Mesendoderm (in vitro differentiated cells): Measurements from ENCODE around the gene TSPAN16.

Source experiments
- DNase-seq: peaks from one replicate; pipeline ENCODE4 v3.0.0; 2013
- H2AK5ac ChIP-seq: 2 replicates; pipeline ENCODE4 v1.6.1; 2013; ENCODE audit warnings: low read length, inconsistent platforms
- H2BK120ac ChIP-seq: 2 replicates; pipeline ENCODE4 v1.6.1; 2013; ENCODE audit warnings: low read depth, mild to moderate bottlenecking, low read length, moderate library complexity, mixed read lengths
- H2BK15ac ChIP-seq: replicated peaks from 2 replicates; pipeline ENCODE4 v1.6.1; 2013; ENCODE audit warnings: low read depth, mild to moderate bottlenecking, moderate library complexity
- H2BK5ac ChIP-seq: 2 replicates; pipeline ENCODE4 v1.6.1; 2013; ENCODE audit warnings: low read length, inconsistent platforms
- H3K18ac ChIP-seq: 2 replicates; pipeline ENCODE4 v1.6.1; 2013; ENCODE audit warnings: mild to moderate bottlenecking, low read length, mixed read lengths
- H3K23ac ChIP-seq: one replicate; pipeline ENCODE4 v1.6.1; 2013; ENCODE audit warnings: low read length
- H3K27ac ChIP-seq: 2 replicates; pipeline ENCODE4 v1.5.1; 2013; ENCODE audit warnings: low read depth, mild to moderate bottlenecking, inconsistent platforms, low read length, moderate library complexity
- H3K27me3 ChIP-seq: 2 replicates; pipeline ENCODE4 v1.6.1; 2013; ENCODE audit warnings: low read length, control low read depth, mild to moderate bottlenecking, inconsistent platforms; ENCODE audit not compliant: insufficient read depth, poor library complexity
- H3K36me3 ChIP-seq: 2 replicates; pipeline ENCODE4 v1.6.1; 2013; ENCODE audit warnings: low read length, inconsistent platforms; ENCODE audit not compliant: control insufficient read depth, insufficient read depth
- H3K4ac ChIP-seq: one replicate; pipeline ENCODE4 v1.6.1; 2013; ENCODE audit warnings: low read depth, mild to moderate bottlenecking, low read length, moderate library complexity
- H3K4me1 ChIP-seq: 2 replicates; pipeline ENCODE4 v1.6.1; 2013; ENCODE audit warnings: low read depth, low read length, inconsistent platforms; ENCODE audit not compliant: control insufficient read depth
- H3K4me2 ChIP-seq: 2 replicates; pipeline ENCODE4 v1.6.1; 2013; ENCODE audit warnings: low read length
- H3K4me3 ChIP-seq: 2 replicates; pipeline ENCODE4 v1.5.1; 2013; ENCODE audit warnings: mild to moderate bottlenecking, low read length
- H3K56ac ChIP-seq: one replicate; pipeline ENCODE4 v1.6.1; 2013; ENCODE audit warnings: low read length
- H3K79me1 ChIP-seq: 2 replicates; pipeline ENCODE4 v1.6.1; 2013; ENCODE audit warnings: low read length, inconsistent platforms
- H3K79me2 ChIP-seq: 2 replicates; pipeline ENCODE4 v1.6.1; 2013; ENCODE audit warnings: mild to moderate bottlenecking, low read length; ENCODE audit not compliant: control insufficient read depth, insufficient read depth
- H3K9ac ChIP-seq: 2 replicates; pipeline ENCODE4 v1.6.1; 2013; ENCODE audit warnings: low read length, inconsistent platforms
- H4K5ac ChIP-seq: one replicate; pipeline ENCODE4 v1.6.1; 2013; ENCODE audit warnings: low read length
- H4K8ac ChIP-seq: one replicate; pipeline ENCODE4 v1.6.1; 2013; ENCODE audit warnings: low read depth, mild to moderate bottlenecking, control low read depth, low read length, moderate library complexity
- WGBS: extraction: QIAGEN DNeasy Blood & Tissue Kit; methylation state at CpG from one replicate; pipeline ENCODE4 v1.1.7; 2013; ENCODE audit warnings: low lambda C conversion rate, missing lambda C conversion rate; ENCODE audit not compliant: insufficient coverage; ENCODE audit errors: extremely low coverage; 5-methylcytosine and 5-hydroxymethylcytosine counted together

Gene TSPAN16

GRCh38 chr19:11281356-11282049 is 14.5 kb upstream of the TSPAN16 start:
- Histone ChIP-seq H2BK5ac (no peak overlapping the region), H3K79me1 (no peaks in the 10 kb centered on the region), H3K4me1 (no peaks in the 10 kb centered on the region), H2BK120ac (no peak overlapping the region), H2AK5ac (no peak overlapping the region), H4K5ac (no peak overlapping the region), H3K4me3 (no peak overlapping the region), H3K4me2 (no peak overlapping the region), H2BK15ac (no peak overlapping the region), H3K27ac (no peak overlapping the region), H3K56ac (no peak overlapping the region), H3K23ac (no peak overlapping the region), H4K8ac (no peak overlapping the region), H3K4ac (no peak overlapping the region), H3K18ac (no peak overlapping the region), H3K9ac (no peak overlapping the region), H3K79me2 (no peaks in the 10 kb centered on the region), H3K27me3 (no peaks in the 10 kb centered on the region), H3K36me3 (no peaks in the 10 kb centered on the region)
- DNase-seq, result no peak
- WGBS, result no CpG with 5 or more reads among the region's 11 CpGs

- H4K8ac ChIP-seq, result no peak overlapping the region
- no peak overlapping the region for H4K5ac ChIP-seq
- H3K27me3 ChIP-seq, result no peaks in the 10 kb centered on the region
- no peaks in the 10 kb centered on the region for H3K79me1 ChIP-seq
- H2AK5ac ChIP-seq, result no peak overlapping the region
- no peak overlapping the region for H3K9ac ChIP-seq
- H3K18ac ChIP-seq, result no peak overlapping the region
- H3K23ac ChIP-seq, result no peak overlapping the region
- H3K36me3 ChIP-seq, result no peaks in the 10 kb centered on the region
- no CpG with 5 or more reads among the region's 6 CpGs for WGBS
- no peaks in the 10 kb centered on the region for H3K79me2 ChIP-seq
- H3K4ac ChIP-seq, result no peak overlapping the region
- no peak overlapping the region for H2BK5ac ChIP-seq
- no peak overlapping the region for H2BK120ac ChIP-seq
- H3K4me1 ChIP-seq, result no peaks in the 10 kb centered on the region
- H3K27ac ChIP-seq, result no peak overlapping the region
- no peak overlapping the region for H3K4me2 ChIP-seq
- no peak overlapping the region for H3K4me3 ChIP-seq
- no peak overlapping the region for H3K56ac ChIP-seq
- no peak for DNase-seq
- H2BK15ac ChIP-seq, result no peak overlapping the region
Observed at GRCh38 chr19:11284515-11284914, 11.4 kb upstream of the TSPAN16 start.

GRCh38 chr19:11286312-11286974 is 9.5 kb upstream of the TSPAN16 start:
- no peak overlapping the region for H3K56ac ChIP-seq
- WGBS, result no CpG with 5 or more reads among the region's 6 CpGs
- no peak overlapping the region for H3K23ac ChIP-seq
- no peak overlapping the region for H3K18ac ChIP-seq
- H3K36me3 ChIP-seq, result no peaks in the 10 kb centered on the region
- H3K4me3 ChIP-seq, result no peak overlapping the region
- H3K4me1 ChIP-seq, result no peaks in the 10 kb centered on the region
- H3K4me2 ChIP-seq, result no peak overlapping the region
- H3K9ac ChIP-seq, result no peak overlapping the region
- H2AK5ac ChIP-seq, result no peak overlapping the region
- no peak overlapping the region for H2BK5ac ChIP-seq
- H3K27me3 ChIP-seq, result no peaks in the 10 kb centered on the region
- no peaks in the 10 kb centered on the region for H3K79me2 ChIP-seq
- no peak for DNase-seq
- no peak overlapping the region for H2BK15ac ChIP-seq
- no peaks in the 10 kb centered on the region for H3K79me1 ChIP-seq
- no peak overlapping the region for H3K4ac ChIP-seq
- H4K8ac ChIP-seq, result no peak overlapping the region
- no peak overlapping the region for H2BK120ac ChIP-seq
- H3K27ac ChIP-seq, result no peak overlapping the region
- no peak overlapping the region for H4K5ac ChIP-seq

- Histone ChIP-seq H2AK5ac (no peak overlapping the region), H3K4me2 (no peak overlapping the region), H4K8ac (no peak overlapping the region), H3K23ac (no peak overlapping the region), H3K4me3 (no peak overlapping the region), H3K4me1 (no peaks in the 10 kb centered on the region), H2BK5ac (no peak overlapping the region), H3K79me1 (no peaks in the 10 kb centered on the region), H3K36me3 (no peaks in the 10 kb centered on the region), H3K9ac (no peak overlapping the region), H3K56ac (no peak overlapping the region), H3K27ac (no peak overlapping the region), H2BK15ac (no peak overlapping the region), H3K4ac (no peak overlapping the region), H2BK120ac (no peak overlapping the region), H3K18ac (no peak overlapping the region), H3K79me2 (no peaks in the 10 kb centered on the region), H3K27me3 (no peaks in the 10 kb centered on the region), H4K5ac (no peak overlapping the region)
- WGBS, result no CpG with 5 or more reads among the region's 7 CpGs
- no peak for DNase-seq
Observed at GRCh38 chr19:11288349-11288748, 7.6 kb upstream of the TSPAN16 start.

DNA sequence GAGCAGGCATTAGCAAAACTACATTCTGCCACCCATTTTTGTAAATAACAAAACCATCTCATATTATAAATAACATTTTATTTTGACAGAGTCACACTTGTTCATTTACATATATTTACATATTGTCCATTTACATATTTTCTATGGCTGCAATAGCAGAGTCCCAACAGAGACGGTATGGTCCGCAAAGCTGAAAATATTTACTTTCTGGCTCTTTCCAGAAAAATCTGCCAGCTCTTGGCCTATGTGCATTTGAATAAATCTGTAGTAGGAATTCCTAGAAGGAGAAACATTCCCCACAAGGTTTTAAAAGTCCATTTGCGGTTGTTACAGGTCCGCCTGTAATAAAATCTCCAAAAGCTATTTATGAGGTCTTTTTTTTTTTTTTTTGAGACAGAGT is 5.7 kb upstream of the TSPAN16 start:
- Histone ChIP-seq H3K23ac (no peak overlapping the region), H2BK120ac (no peak overlapping the region), H3K9ac (no peak overlapping the region), H3K4me2 (no peak overlapping the region), H4K5ac (no peak overlapping the region), H2BK15ac (no peak overlapping the region), H3K4ac (no peak overlapping the region), H4K8ac (no peak overlapping the region), H3K4me3 (no peak overlapping the region), H3K79me2 (no peaks in the 10 kb centered on the region), H3K4me1 (peaks cover 2% of the 10 kb centered on the region), H3K79me1 (no peaks in the 10 kb centered on the region), H3K36me3 (no peaks in the 10 kb centered on the region), H2AK5ac (no peak overlapping the region), H3K56ac (no peak overlapping the region), H3K18ac (no peak overlapping the region), H3K27ac (no peak overlapping the region), H3K27me3 (no peaks in the 10 kb centered on the region), H2BK5ac (no peak overlapping the region)
- no peak for DNase-seq
- WGBS, result no CpG with 5 or more reads among the region's 4 CpGs

DNA sequence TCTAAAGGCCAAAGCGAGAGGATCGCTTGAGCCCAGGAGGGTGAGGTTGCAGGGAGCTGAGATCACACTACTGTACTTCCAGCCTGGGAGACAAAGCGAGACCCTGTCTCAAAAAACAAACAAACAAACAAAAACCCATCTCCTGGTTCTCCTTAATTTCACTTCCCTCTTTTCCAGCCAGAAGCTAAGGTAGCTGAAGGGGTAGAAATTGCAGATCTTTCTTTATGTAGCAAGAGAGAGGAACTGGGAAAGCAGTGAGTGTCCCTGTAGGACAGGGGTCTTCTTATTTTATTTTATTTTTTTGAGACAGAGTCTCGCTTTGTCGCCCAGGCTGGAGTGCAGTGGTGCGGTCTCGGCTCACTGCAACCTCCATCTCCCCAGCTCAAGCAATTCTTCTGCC is 4.5 kb upstream of the TSPAN16 start:
- Histone ChIP-seq H3K36me3 (no peaks in the 10 kb centered on the region), H3K79me1 (no peaks in the 10 kb centered on the region), H3K4me3 (no peak overlapping the region), H3K4ac (no peak overlapping the region), H3K27ac (no peak overlapping the region), H2BK120ac (no peak overlapping the region), H2AK5ac (no peak overlapping the region), H2BK5ac (no peak overlapping the region), H3K4me1 (peaks cover 2% of the 10 kb centered on the region), H3K4me2 (no peak overlapping the region), H3K56ac (no peak overlapping the region), H3K27me3 (no peaks in the 10 kb centered on the region), H4K8ac (no peak overlapping the region), H2BK15ac (no peak overlapping the region), H3K9ac (no peak overlapping the region), H3K18ac (no peak overlapping the region), H4K5ac (no peak overlapping the region), H3K79me2 (no peaks in the 10 kb centered on the region), H3K23ac (no peak overlapping the region)
- WGBS, result no CpG with 5 or more reads among the region's 7 CpGs
- no peak for DNase-seq
